Superior temporal gyrus (tissue), 1 donor: ENCODE data around the gene LRRTM1.

Experiments
- DNase-seq: peaks from one replicate; pipeline ENCODE4 v3.0.0-alpha.2; 2016; ENCODE audit errors: extremely low spot score

The LRRTM1 gene

GRCh38 chr2:80302314-80303005, 2.1 kb downstream of the LRRTM1 start:
- DNase-seq, result no peak

GRCh38 chr2:80302001-80302313, 2.6 kb downstream of the LRRTM1 start:
- no peak for DNase-seq

- no peak for DNase-seq
Measured at GRCh38 chr2:80300954-80301353, 3.6 kb downstream of the LRRTM1 start.

GRCh38 chr2:80300346-80300745, 4.2 kb downstream of the LRRTM1 start:
- no peak for DNase-seq

GRCh38 chr2:80299661-80300060, 4.9 kb downstream of the LRRTM1 start:
- no peak for DNase-seq

- DNase-seq, result no peak
Measured at GRCh38 chr2:80298954-80299353, 5.6 kb downstream of the LRRTM1 start.

- peak; percentile 83 for DNase-seq
Measured at GRCh38 chr2:80293039-80293438, 11.5 kb downstream of the LRRTM1 start.

- no peak for DNase-seq
Measured at GRCh38 chr2:80292474-80292873, 12.1 kb downstream of the LRRTM1 start.

- DNase-seq, result no peak
Measured at GRCh38 chr2:80291656-80292055, 12.9 kb downstream of the LRRTM1 start.

- peak; percentile 88 for DNase-seq
Measured at GRCh38 chr2:80288576-80288975, 16.0 kb downstream of the LRRTM1 start.

- DNase-seq, result no peak
Measured at GRCh38 chr2:80281049-80281448, 23.5 kb downstream of the LRRTM1 start.

- DNase-seq, result no peak
Measured at GRCh38 chr2:80280598-80280997, 24.0 kb downstream of the LRRTM1 start.

- no peak for DNase-seq
Measured at GRCh38 chr2:80269806-80270205, 34.7 kb downstream of the LRRTM1 start.

GRCh38 chr2:80266231-80266630, 38.3 kb downstream of the LRRTM1 start:
- DNase-seq, result peak; percentile 42

- DNase-seq, result no peak
Measured at GRCh38 chr2:80259292-80259691, 45.3 kb downstream of the LRRTM1 start.

- DNase-seq, result no peak
Measured at GRCh38 chr2:80258793-80259192, 45.8 kb downstream of the LRRTM1 start.

- DNase-seq, result no peak
Measured at GRCh38 chr2:80258341-80258740, 46.2 kb downstream of the LRRTM1 start.

- no peak for DNase-seq
Measured at GRCh38 chr2:80257450-80257849, 47.1 kb downstream of the LRRTM1 start.

GRCh38 chr2:80256782-80257167, 47.8 kb downstream of the LRRTM1 start:
- no peak for DNase-seq

- DNase-seq, result peak; percentile 68
Measured at GRCh38 chr2:80255918-80256781, 48.4 kb downstream of the LRRTM1 start.

- no peak for DNase-seq
Measured at GRCh38 chr2:80252294-80252986, 52.1 kb downstream of the LRRTM1 start.
